ENCODE measurements around the gene ANO10.
"Not testable (repeated sequence)": the region's sequence is repeated elsewhere in the genome, so short reads cannot be mapped to it uniquely, and the experiment has no call there.

The ANO10 gene

DNA sequence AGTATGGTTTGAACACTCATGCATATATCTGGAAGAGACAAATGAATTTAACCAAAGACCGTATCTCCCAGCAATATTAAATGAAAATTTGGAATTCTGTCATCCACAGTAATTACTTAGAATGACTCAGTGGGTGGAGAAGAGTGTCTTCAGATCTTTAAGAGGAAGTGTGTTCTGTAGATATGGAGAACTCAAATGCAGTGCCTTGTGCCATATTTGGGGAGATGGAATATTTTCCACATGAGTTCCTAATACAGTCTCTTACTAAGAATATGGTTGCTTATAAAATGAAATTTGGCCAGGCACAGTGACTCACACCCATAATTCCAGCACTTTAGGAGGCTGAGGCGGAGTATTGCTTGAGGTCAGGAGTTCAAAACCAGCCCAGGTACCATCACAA is 40.5 kb downstream of the ANO10 start:
- in situ Hi-C loops (cut with MboI; ENCODE audit: low sequenced_read_pairs, unreplicated experiment): no loop called here
- TF ChIP-seq, protein P1, sequence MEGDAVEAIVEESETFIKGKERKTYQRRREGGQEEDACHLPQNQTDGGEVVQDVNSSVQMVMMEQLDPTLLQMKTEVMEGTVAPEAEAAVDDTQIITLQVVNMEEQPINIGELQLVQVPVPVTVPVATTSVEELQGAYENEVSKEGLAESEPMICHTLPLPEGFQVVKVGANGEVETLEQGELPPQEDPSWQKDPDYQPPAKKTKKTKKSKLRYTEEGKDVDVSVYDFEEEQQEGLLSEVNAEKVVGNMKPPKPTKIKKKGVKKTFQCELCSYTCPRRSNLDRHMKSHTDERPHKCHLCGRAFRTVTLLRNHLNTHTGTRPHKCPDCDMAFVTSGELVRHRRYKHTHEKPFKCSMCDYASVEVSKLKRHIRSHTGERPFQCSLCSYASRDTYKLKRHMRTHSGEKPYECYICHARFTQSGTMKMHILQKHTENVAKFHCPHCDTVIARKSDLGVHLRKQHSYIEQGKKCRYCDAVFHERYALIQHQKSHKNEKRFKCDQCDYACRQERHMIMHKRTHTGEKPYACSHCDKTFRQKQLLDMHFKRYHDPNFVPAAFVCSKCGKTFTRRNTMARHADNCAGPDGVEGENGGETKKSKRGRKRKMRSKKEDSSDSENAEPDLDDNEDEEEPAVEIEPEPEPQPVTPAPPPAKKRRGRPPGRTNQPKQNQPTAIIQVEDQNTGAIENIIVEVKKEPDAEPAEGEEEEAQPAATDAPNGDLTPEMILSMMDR (IDR thresholded peaks at IDR 0.05; ENCODE audit: borderline replicate concordance, control extremely low read depth, extremely low read depth, insufficient read depth, missing control alignments): no peak
- DNase-seq (ENCODE audit: low spot score): no peak

DNA sequence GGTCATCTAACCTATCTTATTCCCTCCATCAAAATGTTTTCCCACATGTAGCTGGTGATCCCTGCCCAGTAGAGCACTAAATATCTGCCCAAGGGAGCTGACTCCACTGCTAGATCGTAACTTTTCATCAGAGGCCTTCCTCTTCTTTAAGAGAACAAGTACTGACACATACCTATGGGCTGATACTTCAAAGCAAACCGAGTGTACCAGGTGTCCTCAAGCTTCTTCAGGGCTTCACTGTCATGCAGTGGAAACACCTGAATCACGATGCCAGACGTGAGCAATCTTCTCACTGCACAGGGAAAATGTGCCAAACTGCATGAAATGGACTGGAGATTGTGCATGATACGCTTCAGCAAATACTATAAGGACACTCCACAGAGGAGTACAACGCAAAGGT is 41.6 kb downstream of the ANO10 start:
- in situ Hi-C loops (cut with MboI; ENCODE audit: low sequenced_read_pairs, unreplicated experiment): no loop called here
- TF ChIP-seq, protein P1 (IDR thresholded peaks at IDR 0.05; ENCODE audit: borderline replicate concordance, control extremely low read depth, extremely low read depth, insufficient read depth, missing control alignments): no peak
- no peak for DNase-seq (ENCODE audit: low spot score)

DNA sequence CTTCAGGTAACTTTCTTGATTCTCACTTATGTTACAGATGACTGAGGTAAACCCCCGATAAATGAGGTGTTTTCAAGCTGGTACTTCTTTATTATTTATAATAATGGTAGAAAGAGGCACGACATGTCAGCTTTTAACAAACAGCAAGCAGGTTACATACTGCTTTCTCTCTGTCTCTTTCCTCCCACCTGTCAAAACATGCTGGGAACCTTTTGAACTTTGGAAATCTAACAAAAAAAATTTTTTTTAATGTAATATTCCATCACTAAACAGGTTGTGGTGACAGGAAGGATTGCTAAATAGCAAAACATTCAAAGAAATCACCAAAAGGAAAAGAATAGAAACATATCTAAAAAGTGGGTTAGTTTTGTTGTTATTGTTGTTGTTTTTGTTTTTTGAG is 48.2 kb downstream of the ANO10 start:
- in situ Hi-C loops (cut with MboI; ENCODE audit: low sequenced_read_pairs, unreplicated experiment): no loop called here
- no peak for DNase-seq (ENCODE audit: low spot score)
- TF ChIP-seq, protein P1 (IDR thresholded peaks at IDR 0.05; ENCODE audit: borderline replicate concordance, control extremely low read depth, extremely low read depth, insufficient read depth, missing control alignments): no peak

DNA sequence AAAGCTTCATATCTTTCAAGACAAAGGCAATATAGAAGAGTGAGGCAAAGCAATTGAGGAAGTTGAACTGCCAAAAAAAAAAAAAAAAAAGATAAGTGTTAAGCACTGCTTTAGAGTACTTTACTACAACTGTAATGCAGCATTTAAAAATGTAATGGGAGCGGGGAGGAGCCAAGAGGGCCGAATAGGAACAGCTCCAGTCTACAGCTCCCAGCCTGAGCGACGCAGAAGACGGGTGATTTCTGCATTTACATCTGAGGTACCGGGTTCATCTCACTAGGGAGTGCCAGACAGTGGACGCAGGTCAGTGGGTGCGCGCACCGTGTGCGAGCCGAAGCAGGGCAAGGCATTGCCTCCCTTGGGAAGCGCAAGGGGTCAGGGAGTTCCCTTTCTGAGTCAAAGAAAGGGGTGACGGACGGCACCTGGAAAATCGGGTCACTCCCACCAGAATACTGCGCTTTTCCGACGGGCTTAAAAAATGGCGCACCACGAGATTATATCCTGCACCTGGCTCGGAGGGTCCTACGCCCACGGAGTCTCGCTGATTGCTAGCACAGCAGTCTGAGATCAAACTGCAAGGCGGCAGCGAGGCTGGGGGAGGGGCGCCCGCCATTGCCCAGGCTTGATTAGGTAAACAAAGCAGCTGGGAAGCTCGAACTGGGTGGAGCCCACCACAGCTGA is 56.0 kb downstream of the ANO10 start:
- DNase-seq (ENCODE audit: low spot score); in situ Hi-C loops (cut with MboI; ENCODE audit: low sequenced_read_pairs, unreplicated experiment): not testable (repeated sequence)

DNA sequence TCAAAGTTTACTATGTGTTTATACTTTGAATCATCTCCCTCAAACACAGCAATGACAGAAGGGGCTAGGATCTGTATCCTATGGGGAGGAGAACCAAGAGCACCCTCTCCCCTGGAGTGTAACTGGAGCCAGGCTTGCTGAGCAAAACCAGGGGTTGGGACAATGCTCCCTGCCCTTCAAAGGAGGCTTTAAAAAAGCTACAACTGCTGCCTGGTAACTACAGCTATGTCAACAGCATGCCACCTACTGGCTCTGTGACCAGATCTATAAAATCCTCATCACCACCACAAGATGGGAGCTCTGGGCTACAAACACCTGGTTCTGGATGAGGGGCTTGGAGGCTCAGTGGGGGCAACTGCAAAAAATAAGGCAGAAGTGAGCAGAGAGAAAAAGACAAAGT is 61.9 kb downstream of the ANO10 start:
- TF ChIP-seq, protein P1 (IDR thresholded peaks at IDR 0.05; ENCODE audit: borderline replicate concordance, control extremely low read depth, extremely low read depth, insufficient read depth, missing control alignments): no peak
- no peak for DNase-seq (ENCODE audit: low spot score)
- in situ Hi-C loops (cut with MboI; ENCODE audit: low sequenced_read_pairs, unreplicated experiment): no loop called here

DNA sequence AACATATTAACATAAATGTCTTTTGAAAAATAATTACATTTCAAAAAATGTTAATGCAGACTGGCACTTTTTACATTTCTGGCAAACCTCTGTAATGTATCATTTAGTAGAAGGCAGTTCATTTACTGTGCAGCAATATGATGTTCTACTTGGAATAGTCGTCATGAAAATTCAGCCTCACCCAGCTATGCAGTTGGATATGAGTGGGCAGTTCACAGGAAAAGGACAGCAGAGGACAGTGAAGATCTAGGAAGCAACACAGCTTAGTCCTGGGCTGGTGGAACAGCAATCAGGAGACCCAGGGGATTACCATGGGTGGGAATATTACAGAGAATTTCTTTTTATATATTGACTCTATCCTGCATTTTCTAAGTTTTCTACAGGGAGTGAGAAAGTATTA is 63.6 kb downstream of the ANO10 start:
- no peak for DNase-seq (ENCODE audit: low spot score)
- in situ Hi-C loops (cut with MboI; ENCODE audit: low sequenced_read_pairs, unreplicated experiment): no loop called here
- TF ChIP-seq, protein P1 (IDR thresholded peaks at IDR 0.05; ENCODE audit: borderline replicate concordance, control extremely low read depth, extremely low read depth, insufficient read depth, missing control alignments): no peak

DNA sequence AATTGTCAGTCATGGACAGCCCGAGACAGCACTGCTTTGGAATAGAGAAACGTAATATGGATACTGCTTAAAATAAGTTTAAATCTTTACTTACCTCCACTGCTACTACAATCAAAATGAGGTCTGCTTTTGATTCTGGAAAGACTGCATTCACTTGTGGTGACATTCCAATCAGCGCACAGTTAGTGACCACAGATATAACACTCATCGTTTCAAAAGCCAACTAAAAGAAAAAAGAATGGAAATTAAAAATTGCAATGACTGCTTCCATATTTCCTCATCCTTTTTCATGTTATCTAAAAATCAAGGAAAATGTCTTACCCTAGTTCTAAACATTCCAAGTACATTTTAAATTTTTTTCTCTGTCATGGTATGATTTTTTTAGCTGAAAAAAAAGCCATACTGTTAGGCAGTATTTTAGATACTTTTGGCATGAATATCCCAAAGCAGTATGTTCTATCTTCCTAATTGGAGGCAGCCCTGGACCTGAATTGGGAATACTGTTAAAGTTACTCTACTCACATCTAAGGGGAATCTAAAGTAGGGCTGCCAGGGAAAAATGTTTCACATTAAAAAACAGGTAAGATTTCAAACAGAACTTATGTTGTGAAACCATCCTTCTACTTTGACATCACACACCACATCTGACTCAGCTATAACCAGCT is 72.1 kb downstream of the ANO10 start:
- TF ChIP-seq, protein P1 (IDR thresholded peaks at IDR 0.05; ENCODE audit: borderline replicate concordance, control extremely low read depth, extremely low read depth, insufficient read depth, missing control alignments): no peak
- in situ Hi-C loops (cut with MboI; ENCODE audit: low sequenced_read_pairs, unreplicated experiment): loop anchor here (25.0 kb wide), 1 partner anchor 638 kb away; no protein-coding TSS in a partner anchor
- no peak for DNase-seq (ENCODE audit: low spot score)
